Skin of body (tissue), 2 donors: ENCODE measurements around the gene TRIM45. TPM values are rescaled to one million over a fixed set of nuclear protein-coding genes. Genes with fewer than 3 reads are reported as not detected.
"Not testable (repeated sequence)": the region's sequence is repeated elsewhere in the genome, so short reads cannot be mapped to it uniquely, and the experiment has no call there.

Experiments
- DNase-seq: peaks from one replicate; lab custom pipeline; 2025; lab: John Stamatoyannopoulos, UW
- total RNA-seq: library from RNA; depleted of rRNA; stranded (reverse); fragments of >200 nt; gene quantifications from one replicate; pipeline ENCODE4 v1.2.3, GENCODE V29; 2014

TRIM45 gene
- total RNA-seq, 1 donor from 2014 or later = 6.9 TPM

DNA sequence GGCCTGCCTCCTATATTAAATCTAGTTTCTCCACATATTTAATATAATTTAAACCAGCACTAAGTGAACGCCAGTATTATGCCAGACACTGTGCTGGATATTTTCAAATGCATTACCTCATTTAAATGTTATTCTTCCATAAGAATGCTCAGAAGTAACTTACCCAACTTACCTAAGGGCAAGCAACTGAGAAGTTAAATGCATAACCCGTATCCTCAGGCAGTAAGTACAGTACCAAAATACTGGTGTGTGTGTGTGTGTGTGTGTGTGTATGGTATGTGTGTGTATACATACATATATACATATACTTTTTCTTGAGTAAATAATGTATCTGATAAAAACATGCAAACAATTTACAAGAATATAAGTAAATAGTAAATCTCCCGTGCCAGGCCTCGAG lies 9.0 kb upstream of the TRIM45 start:
- DNase-seq = no peak

DNA sequence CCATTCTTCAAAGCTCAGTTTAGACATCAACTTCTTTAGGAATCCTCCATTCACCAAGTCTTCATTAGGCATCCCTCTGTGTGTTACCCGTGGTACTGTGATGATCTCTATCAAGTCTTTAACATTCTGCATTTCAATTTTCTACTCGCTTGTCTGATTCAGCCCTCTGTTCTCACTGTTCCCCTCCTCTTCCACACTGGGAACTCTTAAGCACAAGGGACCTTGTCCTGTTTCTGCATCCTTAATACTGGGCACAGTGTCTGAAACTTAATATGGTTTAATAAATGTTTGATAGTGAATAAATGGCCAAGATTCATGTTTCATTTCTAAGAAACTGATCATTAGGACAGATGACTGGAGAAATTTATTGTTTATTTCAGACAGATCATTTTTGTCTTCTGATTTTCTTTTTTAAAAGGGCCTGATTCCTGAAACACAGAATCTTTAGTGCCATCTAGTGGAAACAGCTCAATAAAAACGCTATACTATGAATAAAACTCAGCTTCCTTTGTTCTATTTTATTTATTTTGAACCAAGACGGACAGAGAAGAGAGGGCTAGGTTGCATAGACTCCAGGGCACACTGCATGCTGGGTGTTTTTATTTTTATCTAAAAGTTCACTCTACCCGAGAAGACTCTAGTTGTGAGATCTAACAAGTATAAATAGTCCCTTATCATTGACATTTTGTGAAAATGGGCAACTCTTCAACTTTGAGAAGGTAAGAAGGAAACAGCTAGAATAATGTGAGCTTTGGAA lies 7.0 kb upstream of the TRIM45 start:
- DNase-seq = peak; percentile 5

- no peak for DNase-seq
Observed at GRCh38 chr1:117127795-117128194, 6.2 kb upstream of the TRIM45 start.

GRCh38 chr1:117124661-117125060 lies 3.1 kb upstream of the TRIM45 start:
- no peak for DNase-seq

DNA sequence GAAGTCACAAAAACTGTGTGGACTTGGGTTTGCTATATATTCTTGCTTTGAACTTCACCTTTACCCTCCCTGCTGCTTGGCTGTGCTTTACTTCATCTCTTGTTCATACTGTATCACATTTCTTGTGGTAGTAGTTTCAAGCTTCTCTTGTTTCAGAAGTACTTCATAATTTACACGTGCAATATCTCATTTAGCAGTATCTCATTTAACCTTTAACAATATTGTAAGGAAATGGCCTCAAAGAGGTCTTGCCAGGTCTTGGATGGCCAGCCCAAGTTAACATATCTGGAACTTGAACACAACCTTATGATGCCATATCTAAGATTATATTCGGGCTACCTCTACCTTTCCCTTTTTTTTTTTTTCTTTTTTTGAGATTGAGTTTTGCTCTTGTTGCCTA lies 1.7 kb upstream of the TRIM45 start:
- no peak for DNase-seq

DNA sequence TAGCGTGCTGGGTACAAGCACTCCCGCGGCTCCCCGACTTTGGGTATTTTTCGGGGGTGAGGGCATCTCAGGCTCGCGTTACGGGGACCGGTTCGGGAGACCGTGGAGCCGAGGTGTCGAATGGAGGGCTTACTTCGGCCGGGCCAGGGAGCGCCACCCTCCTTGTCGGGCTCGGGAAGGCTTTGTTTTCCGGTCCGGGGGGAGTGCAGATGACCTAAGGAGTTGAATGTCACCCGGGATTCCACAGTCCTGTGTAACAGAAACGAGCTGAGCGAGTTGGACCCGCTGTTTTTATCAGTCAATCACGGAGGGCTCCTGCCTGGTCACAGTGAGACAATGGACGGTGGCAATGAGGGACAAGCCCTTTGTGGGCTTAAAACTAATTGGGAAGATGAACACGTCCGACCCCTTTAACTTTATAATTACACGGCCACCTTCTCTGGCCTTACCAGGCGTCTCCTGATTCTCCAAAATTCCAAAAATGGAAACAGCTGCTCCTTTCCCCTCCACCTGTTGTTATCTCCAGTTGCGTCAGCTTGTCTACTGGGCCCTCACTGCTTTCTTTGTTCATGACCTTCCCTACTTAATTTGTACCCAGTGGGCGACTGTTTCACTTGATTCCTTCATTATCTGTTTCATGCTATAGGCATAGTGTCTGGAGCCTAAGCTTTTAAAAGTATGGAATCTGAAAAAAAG lies 929 bp upstream of the TRIM45 start:
- DNase-seq = no peak

GRCh38 chr1:117120774-117121588 lies 568 bp downstream of the TRIM45 start:
- DNase-seq = peak; percentile 56

DNA sequence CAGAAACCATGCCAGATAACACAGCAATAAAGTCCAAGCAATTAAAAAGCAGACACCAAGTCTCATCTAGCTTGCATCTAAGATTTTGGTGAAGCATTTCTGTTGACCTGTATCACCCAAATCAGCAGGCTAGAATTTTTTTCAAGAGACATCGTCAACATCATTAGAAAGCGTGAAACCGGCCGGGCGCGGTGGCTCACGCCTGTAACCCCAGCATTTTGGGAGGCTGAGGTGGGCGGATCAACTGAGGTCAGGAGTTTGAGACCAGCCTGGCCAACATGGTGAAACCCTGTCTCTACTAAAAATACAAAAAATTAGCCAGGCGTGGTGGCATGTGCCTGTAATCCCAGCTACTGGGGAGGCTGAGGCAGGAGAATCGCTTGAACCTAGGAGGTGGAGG lies 2.4 kb downstream of the TRIM45 start:
- not testable (repeated sequence) for DNase-seq

GRCh38 chr1:117118137-117118536 lies 3.4 kb downstream of the TRIM45 start:
- no peak for DNase-seq

- DNase-seq = no peak
Observed at GRCh38 chr1:117117697-117118096, 3.9 kb downstream of the TRIM45 start.

DNA sequence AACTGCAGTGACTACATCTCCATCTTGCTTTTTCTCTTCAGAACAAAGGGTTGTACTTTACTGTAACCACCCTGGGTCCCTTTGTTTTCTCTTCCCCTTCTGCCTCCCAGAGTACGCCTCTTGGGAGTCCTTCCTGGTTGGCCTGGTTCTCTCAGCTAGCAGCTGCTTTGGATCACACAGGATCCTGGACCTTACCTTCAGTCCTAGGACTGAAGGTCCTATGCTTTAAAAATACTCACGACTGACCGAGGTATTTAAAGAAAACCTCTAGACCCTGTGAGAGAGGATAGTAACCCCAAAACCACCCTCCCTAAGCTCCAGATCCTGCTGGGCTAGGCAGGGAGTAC lies 4.8 kb downstream of the TRIM45 start:
- DNase-seq = no peak

DNA sequence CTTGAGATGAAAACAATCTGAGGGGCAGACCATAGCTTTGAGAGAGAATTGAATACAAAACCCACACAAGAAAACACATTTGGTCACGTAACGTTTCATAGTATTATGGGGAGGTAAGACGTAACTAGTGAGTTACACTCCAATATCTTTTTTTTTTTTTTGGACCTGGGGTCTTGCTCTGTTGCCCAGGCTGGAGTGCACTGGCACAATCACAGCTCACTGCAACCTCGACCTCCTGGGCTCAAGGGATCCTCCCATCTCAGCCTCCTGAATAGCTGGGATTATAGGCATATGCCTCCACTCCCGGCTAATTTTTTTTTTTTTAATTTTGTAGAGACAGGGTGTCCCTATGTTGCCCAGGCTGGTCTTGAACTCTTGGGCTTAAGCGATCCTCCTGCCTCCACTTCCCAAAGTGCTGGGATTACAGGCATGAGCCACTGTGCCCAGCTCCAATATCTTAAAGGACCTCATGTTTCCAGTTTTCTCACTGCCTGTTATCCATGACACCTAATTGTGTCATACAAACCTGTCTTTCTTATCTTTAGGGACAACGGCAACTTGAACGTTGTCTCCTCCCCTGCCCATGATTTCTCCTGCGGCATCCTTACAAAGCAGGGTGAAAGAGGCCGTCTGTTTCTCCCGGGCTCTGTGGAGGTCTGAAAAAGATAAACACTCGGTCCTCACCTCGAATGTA lies 5.3 kb downstream of the TRIM45 start:
- no peak for DNase-seq

GRCh38 chr1:117114877-117115276 lies 6.7 kb downstream of the TRIM45 start:
- DNase-seq = no peak

GRCh38 chr1:117113199-117113598 lies 8.3 kb downstream of the TRIM45 start:
- no peak for DNase-seq

DNA sequence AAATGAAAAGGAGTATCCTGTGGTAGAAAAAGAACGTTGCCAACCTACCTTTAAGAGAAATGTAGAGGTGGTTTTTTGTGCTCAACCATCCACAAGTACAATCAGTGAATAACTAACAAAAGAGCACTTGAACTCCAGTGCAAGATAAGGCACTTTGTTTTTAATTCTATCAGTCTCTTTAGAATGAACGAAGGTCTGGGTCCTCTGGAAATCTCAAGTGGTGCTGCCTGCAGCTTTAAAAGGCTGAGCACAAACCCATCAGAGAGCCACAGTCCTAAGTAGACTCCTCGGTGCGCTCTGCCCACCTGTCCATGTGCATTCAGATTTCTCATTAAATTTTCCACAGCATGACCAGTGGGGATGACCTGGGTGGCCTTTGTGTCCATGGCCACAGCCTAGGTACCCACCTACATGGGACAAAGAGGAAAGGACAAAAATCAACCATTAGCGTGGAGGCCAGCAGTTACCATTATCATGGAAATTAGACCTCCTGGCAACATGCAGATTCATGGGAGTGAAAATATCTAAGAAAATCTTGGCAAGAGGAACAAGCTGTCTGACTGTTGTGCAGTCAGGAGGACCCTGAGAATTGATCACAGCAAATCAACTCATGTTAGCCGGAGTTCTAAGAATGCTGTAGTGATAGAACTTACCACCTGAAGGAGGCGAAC lies 9.4 kb downstream of the TRIM45 start:
- no peak for DNase-seq

DNA sequence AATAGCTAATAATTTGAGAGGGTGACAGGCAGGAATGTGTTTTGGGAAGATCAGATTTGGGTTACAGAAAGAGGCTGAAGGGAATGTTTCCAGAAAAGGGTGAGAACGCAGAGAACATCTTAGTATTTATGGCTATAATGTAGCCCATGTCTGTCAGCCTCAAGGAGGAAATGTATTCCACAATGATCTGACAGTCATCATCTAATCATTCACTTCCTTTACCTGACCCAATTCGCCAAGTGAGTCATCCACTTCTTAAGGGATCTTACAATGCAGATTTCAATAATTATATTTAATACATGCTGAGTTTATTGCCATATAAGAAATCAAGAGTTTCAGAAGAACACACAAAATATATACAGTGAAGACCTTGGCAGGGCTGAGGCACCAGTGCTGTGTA lies 10.8 kb downstream of the TRIM45 start:
- DNase-seq = no peak

DNA sequence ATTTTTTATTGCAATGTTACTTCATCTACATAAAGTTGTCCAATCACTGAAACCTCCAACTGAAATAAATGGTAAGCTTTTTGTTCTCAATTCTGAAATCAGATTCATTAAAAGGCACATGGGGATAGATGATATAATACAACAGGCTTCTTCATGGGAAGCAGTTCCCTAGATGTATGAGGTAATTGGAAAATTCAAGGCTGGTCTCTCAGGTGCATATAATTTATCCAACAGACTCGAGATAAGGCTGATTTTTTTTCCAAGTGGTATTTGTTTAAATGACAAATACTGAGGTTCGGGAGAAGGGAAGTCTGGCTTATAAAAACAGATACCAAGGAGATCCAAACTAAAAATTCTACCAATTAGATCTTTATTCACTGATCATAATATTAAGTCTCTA lies 14.2 kb downstream of the TRIM45 start:
- DNase-seq = no peak

GRCh38 chr1:117106478-117106877 lies 15.1 kb downstream of the TRIM45 start:
- DNase-seq = no peak

GRCh38 chr1:117105722-117106121 lies 15.8 kb downstream of the TRIM45 start:
- DNase-seq = no peak

GRCh38 chr1:117104986-117105385 lies 16.6 kb downstream of the TRIM45 start:
- no peak for DNase-seq

DNA sequence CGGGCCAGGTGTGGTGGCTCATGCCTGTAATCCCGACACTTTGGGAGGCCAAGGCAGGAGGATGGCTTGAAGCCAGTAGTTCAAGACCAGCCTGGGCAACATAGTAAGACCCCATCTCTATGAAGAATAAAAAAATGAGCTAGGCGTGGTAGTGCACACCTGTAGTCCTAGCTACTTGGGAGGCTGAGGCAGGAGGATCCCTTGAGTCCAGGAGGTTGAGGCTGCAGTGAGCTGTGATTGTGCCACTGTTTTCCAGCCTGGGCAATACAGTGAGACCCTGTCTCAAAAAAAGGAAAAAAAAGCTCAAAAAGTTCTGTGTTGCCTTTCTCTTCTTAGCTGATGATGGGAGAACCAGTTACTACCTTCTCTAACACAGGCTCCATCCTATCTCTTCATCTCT lies 19.7 kb downstream of the TRIM45 start:
- DNase-seq = not testable (repeated sequence)
